GM12873 (cell line): ENCODE results near the gene ALS2.

Experiments
- TF ChIP-seq, protein P1 (sequence below): IDR thresholded peaks from 2 replicates; pipeline ENCODE4 v1.5.1; 2012; ENCODE audit warnings: low read depth, mild to moderate bottlenecking, moderate library complexity, low read length, control low read depth; ENCODE audit not compliant: insufficient read depth; ENCODE audit errors: missing control alignments

Gene ALS2

DNA sequence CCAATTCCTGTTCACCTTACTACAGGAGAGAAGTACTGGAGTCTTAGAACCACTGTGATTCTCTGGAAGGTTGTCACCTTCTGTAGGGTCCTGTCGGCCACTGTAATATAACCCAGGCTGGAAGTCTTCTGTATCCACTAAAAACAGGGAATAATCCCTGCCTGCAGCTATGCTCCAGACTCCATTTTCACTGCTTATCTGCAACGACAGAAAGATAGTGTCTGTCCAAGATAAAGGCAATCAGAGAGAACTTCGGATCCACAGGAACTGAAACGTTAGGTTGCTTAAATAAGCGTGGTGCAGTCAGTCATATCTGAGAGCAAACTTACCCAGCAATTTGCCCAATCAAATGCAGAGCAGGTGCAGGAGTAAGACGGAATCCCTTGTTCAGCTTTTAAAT is 34.2 kb downstream of the ALS2 start:
- TF ChIP-seq, protein P1, sequence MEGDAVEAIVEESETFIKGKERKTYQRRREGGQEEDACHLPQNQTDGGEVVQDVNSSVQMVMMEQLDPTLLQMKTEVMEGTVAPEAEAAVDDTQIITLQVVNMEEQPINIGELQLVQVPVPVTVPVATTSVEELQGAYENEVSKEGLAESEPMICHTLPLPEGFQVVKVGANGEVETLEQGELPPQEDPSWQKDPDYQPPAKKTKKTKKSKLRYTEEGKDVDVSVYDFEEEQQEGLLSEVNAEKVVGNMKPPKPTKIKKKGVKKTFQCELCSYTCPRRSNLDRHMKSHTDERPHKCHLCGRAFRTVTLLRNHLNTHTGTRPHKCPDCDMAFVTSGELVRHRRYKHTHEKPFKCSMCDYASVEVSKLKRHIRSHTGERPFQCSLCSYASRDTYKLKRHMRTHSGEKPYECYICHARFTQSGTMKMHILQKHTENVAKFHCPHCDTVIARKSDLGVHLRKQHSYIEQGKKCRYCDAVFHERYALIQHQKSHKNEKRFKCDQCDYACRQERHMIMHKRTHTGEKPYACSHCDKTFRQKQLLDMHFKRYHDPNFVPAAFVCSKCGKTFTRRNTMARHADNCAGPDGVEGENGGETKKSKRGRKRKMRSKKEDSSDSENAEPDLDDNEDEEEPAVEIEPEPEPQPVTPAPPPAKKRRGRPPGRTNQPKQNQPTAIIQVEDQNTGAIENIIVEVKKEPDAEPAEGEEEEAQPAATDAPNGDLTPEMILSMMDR: no peak

DNA sequence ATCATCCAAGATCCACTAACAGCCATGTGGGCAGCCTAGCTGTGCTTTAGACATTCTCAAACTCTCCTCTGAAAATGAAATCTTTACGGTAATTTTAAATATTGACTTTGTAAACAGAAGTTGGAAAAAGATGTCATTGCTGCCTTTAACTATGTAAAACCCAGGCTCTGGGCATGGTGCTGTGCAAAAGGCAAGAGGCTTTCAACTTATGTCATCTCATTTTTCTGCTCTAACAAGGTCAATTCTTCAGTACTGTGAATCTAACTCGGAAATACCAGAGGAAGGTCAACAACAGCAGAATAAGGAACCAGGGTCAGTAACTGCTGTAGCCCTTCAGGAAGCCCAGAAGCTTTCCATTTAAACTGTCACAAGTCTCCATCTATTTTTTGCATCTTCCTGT is 45.2 kb downstream of the ALS2 start:
- TF ChIP-seq, protein P1: no peak

DNA sequence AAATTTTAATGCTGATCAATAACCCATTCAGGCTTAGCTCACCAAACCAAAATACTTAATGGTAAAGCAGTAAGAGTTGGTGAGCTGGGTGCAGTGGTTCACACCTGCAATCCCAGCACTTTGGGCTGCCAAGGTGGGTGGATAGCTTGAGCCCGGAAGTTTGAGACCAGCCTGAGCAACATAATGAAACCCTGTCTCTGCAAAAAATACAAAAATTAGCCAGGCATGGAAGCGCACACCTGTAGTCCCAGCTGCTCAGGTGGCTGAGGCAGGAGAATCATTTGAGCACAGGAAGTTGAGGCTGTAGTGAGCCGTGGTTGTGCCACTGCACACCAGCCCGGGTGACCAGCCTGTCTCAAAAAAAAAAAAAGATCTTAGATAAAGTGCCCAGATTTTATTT is 46.6 kb downstream of the ALS2 start:
- TF ChIP-seq, protein P1: no peak

DNA sequence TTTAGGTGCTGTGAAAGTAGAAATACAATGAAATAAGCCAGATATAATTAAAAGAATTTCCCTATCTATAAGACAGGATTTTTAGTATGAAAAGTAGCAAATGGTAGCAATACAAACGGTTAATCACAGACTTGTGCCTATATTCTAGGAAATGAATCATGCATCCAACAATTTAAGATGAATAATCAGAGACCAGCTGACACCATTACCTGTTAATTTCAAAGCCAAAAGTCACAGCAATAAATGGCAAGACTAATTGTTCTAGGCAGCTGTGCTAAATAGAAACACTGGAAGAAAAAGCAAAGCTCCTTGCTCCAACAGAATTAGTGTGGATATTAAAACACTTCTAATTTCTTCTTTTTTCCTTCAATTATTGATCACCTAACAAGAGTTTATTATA is 47.2 kb downstream of the ALS2 start:
- TF ChIP-seq, protein P1: no peak

DNA sequence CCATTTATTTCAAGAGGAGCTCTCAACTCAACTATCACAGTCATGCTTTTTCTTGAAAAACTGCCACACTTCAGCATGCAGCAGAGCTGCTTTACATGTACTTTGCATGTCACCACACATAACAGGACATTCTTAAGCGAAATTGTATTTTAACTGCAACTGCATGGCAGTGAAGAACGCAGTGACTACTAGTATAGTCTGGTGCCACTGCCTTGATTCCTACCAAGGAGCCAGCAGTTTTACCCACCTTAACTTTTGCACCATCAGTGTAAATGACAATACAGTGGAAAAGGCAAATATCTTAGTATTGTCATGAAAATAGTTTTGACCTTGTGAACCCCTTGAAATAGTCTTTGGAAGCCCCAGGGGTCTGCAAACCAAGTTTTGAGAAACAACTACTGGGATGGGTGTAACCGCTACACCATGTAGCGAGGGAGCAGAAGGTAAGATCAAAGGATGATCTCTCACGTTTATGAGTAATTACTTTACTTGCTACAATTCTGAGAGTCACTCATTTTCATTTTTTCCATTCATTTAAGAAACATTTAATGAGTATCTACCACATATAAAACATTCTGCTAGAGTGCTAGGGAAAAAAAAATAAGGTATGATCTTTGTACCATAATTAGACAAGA is 50.0 kb downstream of the ALS2 start:
- TF ChIP-seq, protein P1: no peak

DNA sequence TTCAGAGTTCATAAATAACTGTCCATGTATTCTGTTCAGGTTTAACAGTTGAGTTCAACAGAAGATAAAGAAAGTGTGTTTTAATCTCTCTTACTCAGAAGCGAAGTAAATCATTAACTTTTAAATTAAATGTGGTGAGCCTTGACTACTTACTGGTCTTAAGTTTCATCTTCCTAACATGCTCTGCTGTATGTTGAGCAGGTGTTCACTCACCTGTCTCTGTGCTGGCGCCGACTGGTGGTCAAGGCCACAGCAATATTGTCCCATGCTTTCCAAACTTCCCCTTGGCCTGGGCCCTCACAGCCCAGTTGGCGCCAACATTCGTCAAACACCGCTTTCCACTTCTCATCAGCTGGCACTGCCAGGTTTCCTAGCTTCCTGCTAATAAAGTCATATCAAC is 65.3 kb downstream of the ALS2 start:
- TF ChIP-seq, protein P1: no peak

DNA sequence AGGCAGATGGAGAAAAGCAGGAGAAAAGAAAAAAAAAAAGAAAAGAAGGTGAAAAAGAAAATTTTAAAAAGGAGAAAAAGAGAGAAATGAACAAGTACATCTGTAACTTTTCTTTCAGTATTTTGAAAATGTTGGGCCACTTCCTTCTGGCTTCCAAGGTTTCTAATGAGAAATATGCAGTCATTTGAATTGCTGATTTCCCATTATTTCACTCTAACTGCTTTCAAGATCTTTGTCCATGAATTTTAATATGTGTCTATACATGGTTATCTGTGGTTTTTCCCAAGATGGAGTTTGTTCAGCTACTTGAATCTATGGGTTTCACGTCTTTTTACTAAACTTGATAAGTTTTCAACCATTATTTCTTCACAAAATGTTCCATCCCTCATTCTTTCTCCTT is 68.0 kb downstream of the ALS2 start:
- TF ChIP-seq, protein P1: no peak
